ENCODE results near the gene MPPED2.

The MPPED2 gene, protein sequence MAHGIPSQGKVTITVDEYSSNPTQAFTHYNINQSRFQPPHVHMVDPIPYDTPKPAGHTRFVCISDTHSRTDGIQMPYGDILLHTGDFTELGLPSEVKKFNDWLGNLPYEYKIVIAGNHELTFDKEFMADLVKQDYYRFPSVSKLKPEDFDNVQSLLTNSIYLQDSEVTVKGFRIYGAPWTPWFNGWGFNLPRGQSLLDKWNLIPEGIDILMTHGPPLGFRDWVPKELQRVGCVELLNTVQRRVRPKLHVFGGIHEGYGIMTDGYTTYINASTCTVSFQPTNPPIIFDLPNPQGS

DNA sequence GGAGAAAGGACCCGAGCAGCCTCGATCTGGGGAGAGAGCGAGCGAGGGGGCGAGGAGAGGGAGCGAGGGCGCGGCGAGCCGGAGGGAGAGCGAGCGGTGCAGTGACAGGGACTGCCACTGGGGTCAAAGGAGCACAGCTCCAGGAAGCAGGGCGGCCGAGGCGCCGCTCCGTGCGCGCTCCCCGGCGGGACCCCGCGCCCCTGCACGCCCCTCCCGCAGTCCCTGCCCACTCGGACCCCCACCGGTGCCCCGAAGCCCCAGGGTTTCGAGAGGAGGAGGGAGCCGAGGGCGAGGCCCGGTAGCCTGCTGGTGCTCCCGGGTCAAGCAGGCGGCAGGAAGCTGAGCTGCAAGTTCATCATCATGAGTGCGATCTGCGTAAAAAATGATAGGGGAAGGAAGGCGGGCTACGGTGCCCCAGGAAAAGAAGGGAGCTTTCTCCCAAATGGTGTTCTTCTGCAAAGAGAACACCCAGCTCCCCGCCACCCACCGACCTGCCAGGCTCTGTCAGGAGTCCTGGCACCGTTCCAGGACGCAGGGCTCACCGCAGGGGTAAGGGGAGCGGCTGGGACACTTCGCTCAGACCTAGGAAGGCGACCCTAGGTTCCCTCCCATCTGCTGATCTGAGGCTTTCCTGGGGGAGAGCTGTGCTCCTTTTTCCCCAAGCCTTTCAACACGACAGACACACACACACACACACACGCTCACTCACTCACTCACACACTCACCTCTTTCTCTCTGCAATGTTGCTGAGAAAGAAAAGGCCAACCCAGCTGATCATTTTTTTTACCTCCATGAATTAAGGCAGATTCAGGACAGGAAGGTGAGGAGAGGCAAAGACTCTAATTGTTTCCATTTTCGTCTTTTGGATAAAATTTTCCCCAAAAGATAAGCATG lies at the start of gene MPPED2:
Gene MPPED2 (minus strand): TSS at position 103 of the 894 bp plus-strand sequence. CDS start 5,980 bp downstream, outside the sequence.
- Histone ChIP-seq H3K9me3 (no peaks in the 10 kb centered on the region), H3K4me3 (peak within 1 kb of the TSS; percentile 62), H3K27me3 (ENCODE audit: low read depth) (no peaks in the 10 kb centered on the region), H3K4me1 (peaks cover 35% of the 10 kb centered on the region), H3K36me3 (replicated peaks) (no peaks in the 10 kb centered on the region)
- in situ Hi-C loops (cut with MboI; ENCODE audit: low sequenced_read_pairs): loop anchor here (10.0 kb wide), 1 partner anchor 268 kb away; no protein-coding TSS in a partner anchor
- DNase-seq (ENCODE audit: low spot score in 2 of 2): peak; percentile 79 to 83

DNA sequence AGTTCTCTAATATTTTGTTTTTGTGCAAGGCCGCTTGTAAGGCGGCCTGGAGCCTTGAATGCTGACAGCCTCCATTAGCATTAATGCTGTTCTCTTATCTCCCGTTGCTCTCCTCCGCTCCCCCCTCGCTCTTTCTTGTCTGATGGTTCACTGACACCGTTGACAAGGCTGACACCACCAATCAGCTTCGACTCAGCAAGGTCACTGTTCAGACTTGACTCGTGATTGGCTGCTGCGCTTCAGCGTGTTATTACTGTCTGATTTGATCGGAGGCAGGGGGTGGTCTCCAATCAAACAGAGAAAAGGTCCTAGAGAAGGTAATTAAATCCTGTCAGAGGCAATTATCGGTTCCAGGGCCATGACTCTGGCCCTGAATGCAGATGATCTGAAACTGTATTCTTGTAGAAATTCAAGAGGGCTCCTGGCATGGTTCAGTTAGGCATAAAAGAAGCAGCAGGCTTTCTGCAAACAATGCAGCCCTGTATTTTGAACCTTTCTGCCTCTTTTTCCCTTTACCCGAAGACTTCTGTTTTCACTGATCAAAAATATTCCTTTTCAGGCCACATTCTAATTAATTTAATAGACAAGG lies 49.3 kb upstream of the MPPED2 start:
- Histone ChIP-seq H3K4me3 (no peak overlapping the region), H3K36me3 (replicated peaks) (no peaks in the 10 kb centered on the region), H3K27me3 (ENCODE audit: low read depth) (no peaks in the 10 kb centered on the region), H3K9me3 (no peaks in the 10 kb centered on the region), H3K4me1 (no peaks in the 10 kb centered on the region)
- in situ Hi-C loops (cut with MboI; ENCODE audit: low sequenced_read_pairs): no loop called here
- DNase-seq (ENCODE audit: low spot score in 2 of 2): peak; percentile 37 to 72

DNA sequence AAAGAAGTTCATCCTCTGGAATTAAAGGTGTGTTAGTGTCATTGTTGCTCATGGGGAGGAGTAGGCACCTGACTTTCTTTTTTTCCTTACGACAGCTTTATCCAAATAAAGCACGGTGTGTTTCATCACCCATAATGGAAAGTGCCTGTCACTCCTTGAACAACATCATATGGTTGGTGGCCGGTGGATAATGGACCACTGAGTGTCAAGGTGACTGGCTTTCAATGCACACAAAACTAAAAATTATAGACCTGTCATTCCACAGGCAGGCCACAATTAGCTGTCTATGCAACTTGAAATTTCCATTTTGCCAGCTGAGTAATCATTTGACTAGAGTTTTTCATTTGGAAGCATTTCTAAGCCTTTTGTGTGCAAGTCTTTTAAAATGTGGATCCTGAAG lies 45.0 kb upstream of the MPPED2 start:
- in situ Hi-C loops (cut with MboI; ENCODE audit: low sequenced_read_pairs): no loop called here

DNA sequence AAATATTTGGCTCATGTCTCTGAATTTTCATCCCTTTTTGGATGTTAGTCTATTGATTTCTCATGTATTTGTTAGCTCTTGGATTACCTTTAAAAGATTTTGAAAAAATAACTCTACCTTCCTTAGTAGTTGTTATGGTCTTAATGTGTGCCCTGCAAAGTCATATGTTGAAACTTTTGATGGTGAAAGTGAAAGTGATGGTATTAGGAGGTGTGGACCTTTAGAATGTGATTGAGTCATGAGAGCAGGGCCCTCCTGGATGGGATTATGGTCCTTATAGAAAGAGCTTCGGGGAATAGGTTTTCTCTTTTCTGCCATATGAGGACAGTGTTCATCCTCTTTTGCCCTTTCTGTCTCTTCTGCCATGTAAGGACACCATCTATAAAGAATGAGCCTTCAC lies 33.6 kb upstream of the MPPED2 start:
- no peaks in the 10 kb centered on the region for H3K27me3 ChIP-seq (ENCODE audit: low read depth)
- no peak for DNase-seq (ENCODE audit: low spot score in 2 of 2)
- in situ Hi-C loops (cut with MboI; ENCODE audit: low sequenced_read_pairs): no loop called here

More for the DNA sequence above, 45.0 kb upstream of the MPPED2 start:
- no peak for DNase-seq (ENCODE audit: low spot score in 2 of 2)
- Histone ChIP-seq H3K27me3 (ENCODE audit: low read depth) (no peaks in the 10 kb centered on the region), H3K9me3 (no peaks in the 10 kb centered on the region), H3K36me3 (replicated peaks) (no peaks in the 10 kb centered on the region), H3K4me3 (no peak overlapping the region), H3K4me1 (no peaks in the 10 kb centered on the region)

DNA sequence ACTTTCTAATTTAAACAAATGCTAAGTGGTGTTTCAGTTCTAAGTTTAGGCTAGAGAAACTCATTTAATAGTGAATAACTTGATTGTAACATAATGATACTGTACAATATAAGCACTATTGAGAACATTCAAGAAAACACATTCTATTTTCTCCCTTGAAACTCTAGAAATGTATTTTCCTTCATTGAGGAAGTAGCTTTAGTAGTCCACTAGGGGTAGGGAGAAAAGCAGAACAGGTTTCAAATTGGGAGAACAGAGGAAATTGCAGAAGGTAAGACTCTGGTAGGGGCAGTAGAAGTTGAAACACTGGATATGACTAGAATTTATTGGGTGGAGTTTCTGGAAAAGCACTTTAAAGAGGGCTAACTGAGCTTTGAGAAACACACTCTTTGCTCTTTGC lies 31.6 kb upstream of the MPPED2 start:
- in situ Hi-C loops (cut with MboI; ENCODE audit: low sequenced_read_pairs): no loop called here
- DNase-seq (ENCODE audit: low spot score in 2 of 2): no peak
- no peaks in the 10 kb centered on the region for H3K4me1 ChIP-seq
- H3K9me3 ChIP-seq: no peaks in the 10 kb centered on the region
- no peak overlapping the region for H3K4me3 ChIP-seq
- H3K36me3 ChIP-seq (replicated peaks): no peaks in the 10 kb centered on the region
- no peaks in the 10 kb centered on the region for H3K27me3 ChIP-seq (ENCODE audit: low read depth)

More for the DNA sequence above, 33.6 kb upstream of the MPPED2 start:
- Histone ChIP-seq H3K4me3 (no peak overlapping the region), H3K4me1 (no peaks in the 10 kb centered on the region), H3K36me3 (replicated peaks) (no peaks in the 10 kb centered on the region), H3K9me3 (no peaks in the 10 kb centered on the region)

DNA sequence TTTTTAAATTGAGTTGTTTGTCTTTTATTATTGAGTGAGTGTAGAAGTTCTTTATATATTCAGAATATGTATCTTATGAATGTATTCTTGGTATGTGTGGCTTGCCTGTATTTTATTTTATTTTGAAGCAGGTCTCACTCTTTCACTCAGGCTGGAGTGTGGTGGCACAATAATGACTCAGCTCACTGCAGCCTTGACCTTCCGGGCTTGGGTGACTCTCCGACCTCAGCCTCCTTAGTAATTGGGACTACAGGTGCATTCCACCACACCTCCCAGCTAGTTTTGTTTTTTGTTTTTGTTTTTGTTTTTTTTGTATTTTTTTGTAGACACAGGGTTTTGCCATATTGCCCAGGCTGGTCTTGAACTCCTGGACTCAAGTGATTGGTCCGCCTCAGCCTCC lies 24.5 kb upstream of the MPPED2 start:
- H3K4me1 ChIP-seq: peaks cover 5% of the 10 kb centered on the region; the same call in 1 of the 2 replicates
- H3K4me3 ChIP-seq: no peak overlapping the region
- in situ Hi-C loops (cut with MboI; ENCODE audit: low sequenced_read_pairs): no loop called here
- no peaks in the 10 kb centered on the region for H3K9me3 ChIP-seq
- H3K27me3 ChIP-seq (ENCODE audit: low read depth): no peaks in the 10 kb centered on the region
- no peak for DNase-seq (ENCODE audit: low spot score in 2 of 2)
- no peaks in the 10 kb centered on the region for H3K36me3 ChIP-seq (replicated peaks)

DNA sequence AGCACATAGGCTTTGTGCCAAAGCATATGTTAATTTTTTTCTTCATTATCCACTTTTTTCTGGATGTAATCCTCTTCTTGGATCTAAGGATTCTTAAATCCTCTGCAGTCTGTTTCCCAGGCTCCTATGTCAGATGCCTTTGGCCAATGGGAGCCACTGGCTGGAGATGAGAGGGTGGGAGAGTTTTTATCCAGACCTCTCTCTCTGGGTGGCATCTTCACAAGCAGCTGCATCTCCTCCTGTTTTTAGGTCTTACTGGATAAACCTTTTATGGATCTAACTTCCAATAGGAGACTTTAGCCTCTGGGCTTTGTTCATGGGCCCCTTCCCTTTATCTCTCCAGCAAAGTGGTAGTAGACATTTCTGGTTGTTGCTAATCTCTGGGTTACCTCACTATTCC lies 22.4 kb upstream of the MPPED2 start:
- Histone ChIP-seq H3K4me1 (peaks cover 5% of the 10 kb centered on the region; the same call in 1 of the 2 replicates), H3K9me3 (no peaks in the 10 kb centered on the region), H3K36me3 (replicated peaks) (no peaks in the 10 kb centered on the region), H3K4me3 (no peak overlapping the region), H3K27me3 (ENCODE audit: low read depth) (no peaks in the 10 kb centered on the region)
- in situ Hi-C loops (cut with MboI; ENCODE audit: low sequenced_read_pairs): no loop called here
- no peak for DNase-seq (ENCODE audit: low spot score in 2 of 2)

DNA sequence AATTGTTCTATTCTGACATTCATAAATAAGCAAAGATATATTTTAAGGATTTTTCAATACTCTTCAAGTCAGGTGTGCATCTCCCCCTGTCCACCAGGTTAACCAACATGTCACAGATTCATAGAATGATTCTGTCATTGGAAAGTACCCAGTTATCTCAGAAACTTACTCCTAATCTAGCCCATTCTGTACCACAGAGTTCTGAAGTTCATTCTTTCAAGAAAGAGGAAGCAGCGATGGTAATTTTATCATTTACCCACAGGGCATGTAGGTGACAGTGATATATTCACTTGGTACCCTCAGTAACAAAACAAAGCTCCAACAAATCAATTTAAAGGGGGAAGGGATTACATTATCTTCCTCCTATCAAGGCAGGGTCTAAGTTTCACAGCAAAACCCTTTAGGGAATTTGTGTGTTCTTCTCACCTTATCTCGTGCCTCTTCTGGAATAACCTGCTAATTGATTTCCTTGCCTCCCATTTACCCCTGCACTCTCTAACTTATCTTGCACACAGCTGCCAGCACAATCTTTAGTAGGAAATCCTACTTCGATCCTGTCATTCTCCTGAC lies 19.0 kb upstream of the MPPED2 start:
- Histone ChIP-seq H3K4me1 (peaks cover under 1% of the 10 kb centered on the region; the same call in 1 of the 2 replicates), H3K9me3 (no peaks in the 10 kb centered on the region), H3K36me3 (replicated peaks) (no peaks in the 10 kb centered on the region), H3K4me3 (no peak overlapping the region), H3K27me3 (ENCODE audit: low read depth) (no peaks in the 10 kb centered on the region)
- DNase-seq (ENCODE audit: low spot score in 2 of 2): no peak
- in situ Hi-C loops (cut with MboI; ENCODE audit: low sequenced_read_pairs): no loop called here

DNA sequence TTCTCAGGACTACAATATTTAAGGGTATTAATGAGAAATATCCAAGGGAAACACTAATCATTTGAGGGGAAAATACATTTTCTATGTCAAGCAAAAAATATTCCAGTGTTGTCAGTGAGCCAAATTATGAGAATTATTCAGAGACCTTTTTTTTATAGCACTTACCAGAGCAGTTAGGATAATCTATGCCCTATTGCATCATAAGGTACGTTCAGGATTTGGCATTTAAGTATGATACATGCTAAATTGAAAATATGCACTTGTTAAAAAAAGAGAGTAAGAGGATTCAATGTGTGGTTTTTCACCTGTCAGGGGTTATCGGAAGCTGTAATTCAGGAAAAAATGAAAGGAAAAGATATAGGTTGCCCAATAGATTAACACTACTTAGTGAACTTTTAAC lies 17.2 kb upstream of the MPPED2 start:
- no peak overlapping the region for H3K4me3 ChIP-seq
- no peak for DNase-seq (ENCODE audit: low spot score in 2 of 2)
- no peaks in the 10 kb centered on the region for H3K36me3 ChIP-seq (replicated peaks)
- no peaks in the 10 kb centered on the region for H3K9me3 ChIP-seq
- in situ Hi-C loops (cut with MboI; ENCODE audit: low sequenced_read_pairs): no loop called here
- H3K4me1 ChIP-seq: no peaks in the 10 kb centered on the region
- H3K27me3 ChIP-seq (ENCODE audit: low read depth): no peaks in the 10 kb centered on the region

DNA sequence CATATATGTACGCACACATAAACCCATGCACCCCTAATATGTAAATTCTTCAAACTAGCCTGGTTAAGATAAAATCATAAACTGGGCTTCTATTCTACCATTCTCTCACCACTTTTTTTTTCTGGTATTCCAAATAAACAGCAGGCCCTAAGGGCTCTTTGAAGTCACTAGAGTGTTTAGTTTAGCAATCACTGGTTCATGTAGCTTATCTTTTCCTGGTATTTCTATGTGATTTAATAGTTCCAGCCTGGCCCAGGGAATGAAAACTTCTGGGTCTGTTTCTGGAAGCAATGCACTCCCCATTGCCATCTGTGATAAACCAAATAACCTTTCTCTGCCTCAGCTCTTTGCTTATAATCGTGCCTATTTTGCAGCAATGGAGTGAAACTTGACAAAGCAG lies 10.7 kb upstream of the MPPED2 start:
- no peak for DNase-seq (ENCODE audit: low spot score in 2 of 2)
- in situ Hi-C loops (cut with MboI; ENCODE audit: low sequenced_read_pairs): no loop called here

DNA sequence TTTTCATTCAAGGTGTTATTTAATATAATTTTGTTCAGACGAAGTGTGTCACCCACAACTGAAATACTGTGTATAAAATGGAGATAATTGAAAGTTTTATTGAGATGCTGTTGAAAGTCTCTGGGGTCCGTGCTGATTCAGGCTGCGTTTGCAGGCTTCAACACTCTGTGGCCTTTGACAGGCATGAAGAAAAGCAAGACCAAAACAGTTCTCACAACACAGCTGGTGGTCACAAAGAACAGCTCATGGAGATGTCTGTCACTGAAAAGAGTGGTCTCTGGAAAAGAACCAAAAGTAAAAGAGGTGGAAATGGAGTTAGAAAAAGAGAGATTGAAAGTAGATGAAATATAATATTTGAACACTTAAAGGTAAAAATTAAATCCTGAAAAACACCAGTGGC lies 9.8 kb upstream of the MPPED2 start:
- Histone ChIP-seq H3K9me3 (no peaks in the 10 kb centered on the region), H3K27me3 (ENCODE audit: low read depth) (no peaks in the 10 kb centered on the region), H3K4me3 (no peak overlapping the region), H3K36me3 (replicated peaks) (no peaks in the 10 kb centered on the region), H3K4me1 (no peaks in the 10 kb centered on the region)
- no peak for DNase-seq (ENCODE audit: low spot score in 2 of 2)
- in situ Hi-C loops (cut with MboI; ENCODE audit: low sequenced_read_pairs): no loop called here

More for the DNA sequence above, 10.7 kb upstream of the MPPED2 start:
- no peaks in the 10 kb centered on the region for H3K9me3 ChIP-seq
- no peaks in the 10 kb centered on the region for H3K4me1 ChIP-seq
- H3K4me3 ChIP-seq: no peak overlapping the region
- H3K27me3 ChIP-seq (ENCODE audit: low read depth): no peaks in the 10 kb centered on the region
- H3K36me3 ChIP-seq (replicated peaks): no peaks in the 10 kb centered on the region

DNA sequence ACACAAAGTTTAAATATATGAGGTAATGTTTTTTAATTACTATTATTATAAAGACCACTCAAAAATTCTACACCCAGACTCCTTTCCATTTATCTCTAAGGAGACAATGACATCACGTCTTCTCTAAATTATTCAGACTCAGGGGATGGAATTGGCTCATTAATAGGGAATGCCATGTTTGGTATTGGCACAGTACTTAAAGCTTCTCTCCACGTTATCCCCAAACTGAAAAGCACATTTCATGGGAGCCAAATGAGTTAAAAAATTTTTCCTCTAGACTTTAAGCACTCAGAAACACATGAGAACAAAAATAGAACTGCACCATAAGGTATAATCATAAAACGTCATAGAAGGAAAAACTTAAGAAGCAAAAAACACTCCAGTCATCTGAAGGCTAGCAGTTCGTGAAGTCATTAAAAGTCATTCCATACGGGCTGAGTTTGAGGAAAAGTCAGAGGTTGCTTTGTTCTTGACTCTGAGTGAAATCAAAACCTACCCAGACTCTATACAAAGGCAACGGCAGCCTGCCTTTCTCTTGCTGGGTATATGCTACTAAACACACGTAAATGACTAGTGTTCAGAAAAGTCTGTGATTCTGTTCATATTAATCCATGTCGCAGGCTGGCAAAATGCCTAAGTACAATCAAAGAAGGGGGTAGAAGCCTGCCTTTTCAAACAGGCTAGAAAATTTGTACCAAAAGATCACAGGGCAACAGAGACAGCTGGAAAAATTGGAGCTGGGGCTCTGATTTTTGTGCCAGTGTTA lies 8.7 kb upstream of the MPPED2 start:
- H3K36me3 ChIP-seq (replicated peaks): no peaks in the 10 kb centered on the region

DNA sequence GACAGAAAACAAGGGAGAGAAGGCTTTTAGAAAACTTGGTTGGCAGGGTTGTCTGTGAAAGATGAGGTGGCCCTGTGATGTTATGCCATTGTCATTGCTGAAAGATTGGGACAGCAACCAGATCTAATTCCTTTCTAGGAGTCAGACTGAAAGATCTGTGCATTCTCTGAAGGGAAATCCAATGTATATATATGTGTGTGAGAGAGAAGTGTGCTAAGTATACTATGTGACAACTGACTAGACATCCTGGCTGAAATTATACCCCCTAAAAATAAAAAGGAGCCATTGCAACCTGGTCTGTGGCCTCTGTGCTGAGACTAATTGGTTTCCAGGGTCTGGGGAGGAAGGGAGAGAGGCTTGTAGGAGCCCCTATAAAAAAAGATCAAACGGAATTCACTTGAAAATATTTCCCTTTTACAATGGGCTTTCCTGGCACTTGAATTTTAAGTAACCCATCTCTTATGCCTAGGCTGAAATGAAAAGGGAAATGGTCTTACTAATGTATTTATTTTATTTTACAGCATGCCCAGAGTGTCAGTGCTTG lies 1.2 kb upstream of the MPPED2 start:
- Histone ChIP-seq H3K4me3 (no peak overlapping the region), H3K27me3 (ENCODE audit: low read depth) (no peaks in the 10 kb centered on the region), H3K4me1 (peaks cover 26% of the 10 kb centered on the region), H3K9me3 (no peaks in the 10 kb centered on the region), H3K36me3 (replicated peaks) (no peaks in the 10 kb centered on the region)
- DNase-seq (ENCODE audit: low spot score in 2 of 2): no peak
- in situ Hi-C loops (cut with MboI; ENCODE audit: low sequenced_read_pairs): loop anchor here (10.0 kb wide), 1 partner anchor 267 kb away; no protein-coding TSS in a partner anchor

More for the DNA sequence above, 8.7 kb upstream of the MPPED2 start:
- in situ Hi-C loops (cut with MboI; ENCODE audit: low sequenced_read_pairs): no loop called here
- Histone ChIP-seq H3K27me3 (ENCODE audit: low read depth) (no peaks in the 10 kb centered on the region), H3K4me1 (no peaks in the 10 kb centered on the region), H3K4me3 (no peak overlapping the region), H3K9me3 (no peaks in the 10 kb centered on the region)
- DNase-seq (ENCODE audit: low spot score in 2 of 2): no peak
